Measurements from ENCODE around the gene CTNNA3.

The CTNNA3 gene

DNA sequence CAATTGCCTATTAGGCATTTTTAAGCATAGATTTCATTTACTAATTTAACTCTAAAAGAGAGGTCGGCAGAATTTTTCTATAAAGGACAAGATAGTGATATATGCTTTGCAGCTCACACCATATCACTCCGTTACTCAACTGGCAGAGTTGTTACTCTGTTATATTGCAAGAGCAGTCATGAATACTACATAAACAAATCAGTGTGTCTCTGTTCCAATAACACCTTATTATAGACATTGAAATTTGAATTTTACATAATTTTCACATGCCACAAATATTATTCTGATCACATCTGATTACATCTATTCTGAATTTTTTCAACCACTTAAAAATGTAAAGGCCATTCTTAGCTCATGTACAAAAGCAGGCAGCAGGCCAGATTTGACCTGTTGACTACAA, 1624.1 kb downstream of the CTNNA3 start:
- no peak for DNase-seq (ENCODE audit: low read depth)

DNA sequence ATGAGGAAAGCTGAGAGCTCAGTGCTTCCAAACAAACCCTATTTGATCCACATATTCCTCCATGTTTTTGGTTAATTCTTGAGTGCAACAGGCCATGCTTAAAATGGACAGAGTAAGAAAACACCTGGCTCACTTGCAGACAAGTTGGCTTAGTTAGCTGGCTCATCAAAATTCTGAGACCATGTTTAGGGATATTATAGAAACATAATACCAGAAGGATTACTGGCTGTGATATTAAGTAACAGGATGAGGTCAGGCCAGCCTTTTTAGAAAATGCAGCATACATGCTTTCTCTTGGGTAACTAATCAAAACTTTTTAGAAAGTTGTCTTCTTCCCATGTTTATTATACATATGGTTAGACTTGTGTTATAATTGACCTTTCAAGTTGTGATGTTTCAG, 1637.4 kb downstream of the CTNNA3 start:
- no peak for DNase-seq (ENCODE audit: low read depth)

DNA sequence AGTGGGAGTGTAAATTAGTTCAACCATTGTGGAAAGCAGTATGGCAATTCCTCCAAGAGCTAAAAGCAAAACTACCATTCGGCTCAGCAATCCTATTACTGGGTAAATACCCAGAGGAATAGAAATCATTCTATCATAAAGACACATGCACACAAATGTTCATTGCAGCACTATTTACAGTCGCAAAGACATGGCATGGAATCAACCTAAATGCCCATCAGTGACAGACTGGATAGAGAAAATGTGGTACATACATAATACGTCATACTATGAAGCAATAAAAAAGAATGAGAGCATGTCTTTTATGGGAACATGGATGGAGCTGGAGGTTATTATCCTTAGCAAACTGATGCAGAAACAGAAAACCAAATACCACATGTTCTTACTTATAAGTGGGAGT, 1646.7 kb downstream of the CTNNA3 start:
- DNase-seq (ENCODE audit: low read depth): no peak

DNA sequence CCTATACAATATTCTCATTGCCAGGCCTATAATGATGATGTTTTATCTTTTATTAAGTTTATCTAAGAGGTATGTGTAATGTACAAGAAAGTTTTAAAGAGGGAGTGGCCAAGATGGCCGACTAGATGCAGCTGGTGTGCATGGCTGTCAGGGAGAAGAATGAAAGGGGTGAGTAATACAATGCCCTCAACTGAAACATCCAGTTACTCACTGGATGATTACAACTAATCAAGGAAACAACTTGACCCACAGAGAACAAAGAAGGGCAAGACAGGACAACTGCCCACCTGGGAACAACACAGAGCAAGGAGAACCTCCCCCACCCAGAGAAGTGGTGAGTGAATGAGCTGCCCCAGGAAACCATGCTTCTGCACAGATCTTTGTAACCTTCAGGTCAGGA, 1650.1 kb downstream of the CTNNA3 start:
- DNase-seq (ENCODE audit: low read depth): no peak

DNA sequence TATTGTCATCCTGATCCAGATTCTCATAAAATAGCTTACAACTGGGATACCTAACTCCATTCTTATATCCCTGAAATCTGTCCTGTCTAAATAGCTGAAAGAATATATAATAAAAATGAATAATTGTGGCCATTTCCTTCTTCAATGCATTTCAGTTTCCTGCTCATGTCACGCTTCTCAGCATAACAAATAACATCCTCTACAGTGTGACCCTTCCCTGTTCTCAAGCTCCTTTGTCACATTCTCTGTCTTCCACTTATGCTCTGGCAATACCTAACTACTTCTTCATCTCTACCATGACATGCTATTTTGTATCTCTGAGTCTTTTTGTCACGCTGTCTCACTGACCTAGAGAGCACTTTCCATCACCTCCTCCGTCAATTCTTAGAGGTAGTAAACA, 1654.2 kb downstream of the CTNNA3 start:
- no peak for DNase-seq (ENCODE audit: low read depth)

DNA sequence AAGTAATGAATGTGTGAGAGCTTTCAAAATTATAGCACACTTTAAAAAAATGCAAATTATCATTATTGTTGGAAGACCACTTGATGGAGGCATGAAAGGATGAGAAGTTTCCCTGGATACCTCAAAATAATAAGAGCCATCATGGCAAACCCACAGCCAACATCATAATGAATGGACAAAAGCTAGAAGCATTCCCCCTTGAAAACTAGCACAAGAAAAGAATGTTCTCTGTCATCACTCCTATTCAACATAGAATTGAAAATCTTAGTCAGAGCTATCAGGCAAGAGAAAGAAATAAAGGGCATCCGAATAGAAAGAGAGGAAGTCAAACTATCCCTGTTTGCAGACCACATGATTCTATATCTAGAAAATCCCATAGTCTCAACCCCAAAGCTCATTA, 1657.4 kb downstream of the CTNNA3 start:
- no peak for DNase-seq (ENCODE audit: low read depth)

DNA sequence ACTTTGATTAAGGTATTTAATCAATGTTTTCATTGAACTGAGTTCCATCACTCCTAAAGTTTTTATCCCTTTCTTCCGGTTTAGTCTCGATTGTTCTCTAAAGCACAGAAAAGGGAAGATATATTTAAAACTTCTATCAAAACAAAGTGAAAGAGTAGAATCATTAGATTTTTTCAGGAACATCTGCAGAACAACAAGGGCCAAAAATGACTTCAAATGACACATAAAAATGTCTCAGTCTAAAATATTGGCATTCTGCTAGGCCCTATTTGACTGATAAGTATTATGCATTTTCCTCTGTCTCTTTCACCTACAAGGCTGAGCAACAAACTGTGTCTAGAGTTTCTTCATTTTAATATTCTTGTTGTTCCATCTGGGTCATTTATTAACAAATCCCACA, 1669.7 kb downstream of the CTNNA3 start:
- DNase-seq (ENCODE audit: low read depth): no peak

DNA sequence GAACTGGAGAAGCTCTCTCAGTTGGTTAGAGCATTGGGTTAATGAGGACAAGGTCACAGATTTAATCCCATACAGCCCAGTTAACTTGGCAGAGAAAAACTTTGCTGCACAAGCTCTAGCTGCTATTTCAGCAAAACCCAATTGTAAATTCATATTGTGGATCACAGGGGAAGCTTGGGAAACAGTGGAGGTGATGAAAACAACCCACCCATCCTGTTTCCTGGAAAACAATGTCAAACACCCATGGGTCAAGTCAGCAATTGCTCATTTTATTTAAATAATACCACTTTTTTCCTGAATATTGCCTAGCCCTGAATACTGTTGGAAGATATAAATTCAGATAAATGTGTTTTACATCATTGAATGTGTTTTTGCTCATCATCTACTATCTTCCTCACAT, 1670.8 kb downstream of the CTNNA3 start:
- DNase-seq (ENCODE audit: low read depth): no peak

DNA sequence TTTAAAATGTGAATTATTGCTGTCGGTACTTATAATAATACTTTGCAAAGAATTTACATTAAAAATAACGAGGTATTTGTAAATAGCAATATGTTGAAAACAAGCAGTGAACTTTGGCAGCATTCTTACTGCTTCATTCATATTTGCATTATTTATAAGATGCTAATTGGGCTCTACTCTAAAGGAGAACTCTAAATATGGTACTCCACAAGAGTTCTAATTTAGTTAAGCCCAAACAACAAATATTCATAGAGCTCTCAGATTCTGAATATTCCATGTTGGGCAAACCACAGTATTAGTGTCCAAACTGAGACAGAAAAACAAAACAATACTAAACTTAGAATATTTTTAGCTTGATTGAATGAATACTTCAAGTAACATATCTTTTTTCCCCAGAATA, 1674.6 kb downstream of the CTNNA3 start:
- no peak for DNase-seq (ENCODE audit: low read depth)

DNA sequence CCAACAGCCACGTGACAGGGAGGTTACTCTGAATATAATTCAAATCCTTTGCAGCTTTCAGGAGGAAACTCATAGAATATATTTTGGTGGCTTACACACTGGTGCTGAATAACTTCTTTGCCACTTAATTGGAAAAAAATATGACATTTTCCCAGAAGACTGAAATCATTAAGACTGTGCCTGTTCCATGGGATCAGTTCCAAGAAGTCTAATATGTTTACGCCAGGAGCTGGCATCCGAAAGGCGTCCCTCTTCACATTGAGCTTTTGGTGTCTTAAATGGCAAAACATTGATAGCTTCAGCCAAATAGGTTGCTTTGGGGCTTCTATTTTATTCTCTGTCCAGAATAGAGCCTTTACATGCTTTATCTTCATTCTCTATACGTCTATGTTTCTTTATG, 1687.8 kb downstream of the CTNNA3 start:
- no peak for DNase-seq (ENCODE audit: low read depth)

DNA sequence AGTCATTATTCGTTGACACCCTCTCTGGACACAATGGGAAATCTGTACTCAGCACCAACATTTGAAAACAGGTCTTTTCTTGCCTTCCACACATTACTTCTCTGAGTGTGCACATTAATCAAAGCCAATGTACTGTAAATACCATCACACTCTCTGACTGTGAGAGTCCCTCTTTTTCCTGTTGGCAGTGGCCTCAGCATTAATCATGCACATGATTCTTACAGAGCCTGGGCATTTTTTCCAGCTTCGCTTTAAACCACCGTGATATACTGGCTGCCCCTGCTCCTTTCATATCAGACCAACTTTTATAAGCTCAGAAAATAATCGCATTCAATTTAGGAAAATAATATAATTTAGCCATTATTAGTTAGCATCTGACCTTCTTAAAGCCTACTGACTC, 1689.6 kb downstream of the CTNNA3 start:
- no peak for DNase-seq (ENCODE audit: low read depth)

DNA sequence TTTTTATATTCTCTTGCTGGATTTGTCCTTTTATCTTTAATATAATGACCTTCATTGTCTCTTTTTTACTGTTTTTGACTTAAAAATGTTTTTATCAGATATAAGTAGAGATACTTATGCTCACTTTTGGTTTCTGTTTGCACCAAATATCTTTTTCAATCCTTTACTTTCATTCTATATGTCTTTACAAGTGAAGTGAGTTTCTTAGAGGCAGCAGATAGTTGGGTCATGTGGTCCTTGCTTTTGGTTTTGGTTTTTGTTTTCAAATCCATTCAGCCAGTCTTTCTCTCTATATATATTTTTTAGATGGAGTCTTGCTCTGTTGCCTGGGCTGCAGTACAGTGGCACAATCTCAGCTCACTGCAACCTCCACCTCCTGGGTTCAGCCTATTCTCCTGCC, 1702.5 kb downstream of the CTNNA3 start:
- DNase-seq (ENCODE audit: low read depth): no peak

DNA sequence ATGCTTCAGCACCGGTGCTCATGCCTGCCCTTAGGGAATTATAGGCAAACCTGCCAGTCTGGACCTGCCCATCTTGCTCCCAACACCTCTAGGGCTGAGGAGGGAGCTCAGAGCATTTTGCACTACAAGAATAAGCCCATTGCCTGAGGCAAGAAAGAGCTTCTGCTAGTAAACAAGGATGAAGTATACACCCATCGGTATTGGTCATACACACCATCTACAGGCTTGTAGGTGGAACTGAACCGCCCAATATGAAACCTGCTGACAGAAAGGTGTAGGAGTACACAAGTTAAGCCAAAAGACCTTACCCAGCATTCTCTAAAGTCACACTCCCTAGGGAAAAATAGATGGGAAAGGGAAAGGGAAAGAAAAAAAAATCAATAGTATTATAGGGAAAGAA, 1727.1 kb downstream of the CTNNA3 start:
- DNase-seq (ENCODE audit: low read depth): no peak

DNA sequence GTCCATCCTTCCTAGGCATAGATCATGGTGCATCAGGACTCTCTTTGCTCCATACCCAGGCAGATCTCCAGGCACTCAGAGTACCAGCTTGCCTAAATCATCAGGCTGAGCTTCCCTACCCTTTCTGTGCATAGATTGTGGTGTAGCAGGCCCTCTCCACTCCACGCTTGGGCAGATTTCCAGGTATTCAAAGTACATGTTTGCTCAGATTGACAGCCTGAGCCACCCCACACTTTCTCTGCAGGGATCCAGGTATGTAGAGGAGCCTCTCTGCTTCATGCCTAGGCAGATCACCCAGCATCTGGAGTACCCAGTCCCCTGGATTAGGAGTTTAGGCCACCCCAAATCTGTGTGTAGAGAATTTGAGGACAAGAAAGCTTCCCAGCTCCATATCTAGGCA, 1727.6 kb downstream of the CTNNA3 start:
- no peak for DNase-seq (ENCODE audit: low read depth)

DNA sequence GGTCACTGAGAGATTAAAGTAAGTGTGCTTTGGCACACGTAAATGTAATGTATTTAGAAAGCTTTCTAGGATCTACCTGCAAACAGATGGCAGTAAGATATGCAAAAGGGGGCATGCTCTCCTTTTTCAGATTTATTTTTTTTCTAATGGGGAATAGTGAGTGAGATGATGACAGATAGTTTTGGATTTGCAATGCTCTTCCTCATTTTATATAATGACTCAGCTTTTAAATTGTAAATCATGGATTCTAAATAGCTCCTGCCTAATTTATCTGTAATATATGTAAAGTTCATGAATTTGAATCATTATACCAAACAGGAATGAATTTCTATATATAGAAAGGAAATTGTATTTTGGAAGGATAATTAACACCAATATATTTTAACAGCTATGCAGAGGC, 1731.8 kb downstream of the CTNNA3 start:
- DNase-seq (ENCODE audit: low read depth): no peak

DNA sequence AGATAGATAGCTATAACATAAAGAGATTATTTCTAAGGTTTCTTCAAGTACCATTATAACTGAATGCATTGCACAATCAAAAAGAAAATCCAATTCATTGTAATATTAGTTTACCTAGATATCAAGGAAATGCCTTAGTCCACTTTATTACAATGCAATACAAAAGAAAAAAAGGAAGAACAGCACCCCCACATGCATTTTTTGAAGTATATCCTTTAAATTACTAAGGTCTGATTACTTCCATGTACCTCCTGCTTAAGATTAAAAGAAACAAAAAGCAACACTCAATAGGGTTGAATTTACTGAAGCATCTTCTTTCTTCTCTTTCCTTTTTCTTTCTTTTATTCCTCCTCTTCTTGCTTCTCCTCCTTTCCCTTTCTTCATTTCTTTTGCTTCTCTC, 1743.9 kb downstream of the CTNNA3 start:
- no peak for DNase-seq (ENCODE audit: low read depth)

DNA sequence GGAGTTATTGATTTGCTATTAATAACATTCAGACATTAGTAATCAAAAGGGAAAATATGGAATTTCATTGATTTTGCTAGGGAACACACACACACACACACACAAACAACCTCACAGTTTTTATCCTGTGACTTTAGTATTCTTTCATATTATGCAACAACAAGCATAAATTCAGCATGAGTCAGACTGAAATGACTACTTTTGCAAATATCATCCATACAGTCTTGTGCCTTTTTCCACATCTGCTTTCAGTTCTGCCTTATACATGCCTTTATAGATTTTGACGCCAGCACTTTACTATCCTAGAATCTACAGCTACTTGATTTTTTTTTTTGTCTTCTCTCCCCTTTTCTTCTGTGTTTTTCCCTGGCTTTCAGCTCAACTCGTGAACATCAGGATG, 1745.9 kb downstream of the CTNNA3 start:
- DNase-seq (ENCODE audit: low read depth): no peak

DNA sequence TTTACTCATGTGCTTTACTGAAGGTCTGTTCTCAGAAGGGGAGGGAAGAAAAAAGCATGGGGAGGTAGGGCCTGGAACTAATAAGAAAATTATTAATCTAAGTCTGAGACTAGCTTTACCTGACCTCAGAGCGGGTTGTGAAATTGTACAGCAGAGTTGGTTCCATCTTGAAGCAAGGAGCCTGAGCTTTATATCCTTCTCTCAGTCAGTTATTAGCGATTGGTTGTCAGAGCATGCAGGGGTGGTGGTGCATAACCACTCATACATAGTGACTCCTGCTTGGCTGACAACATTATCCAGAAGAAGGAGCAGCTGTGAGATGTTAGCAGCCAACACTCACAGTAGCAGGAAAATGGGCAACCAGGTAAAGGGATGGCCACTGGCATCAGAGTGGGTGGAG, 1746.5 kb downstream of the CTNNA3 start:
- DNase-seq (ENCODE audit: low read depth): no peak

DNA sequence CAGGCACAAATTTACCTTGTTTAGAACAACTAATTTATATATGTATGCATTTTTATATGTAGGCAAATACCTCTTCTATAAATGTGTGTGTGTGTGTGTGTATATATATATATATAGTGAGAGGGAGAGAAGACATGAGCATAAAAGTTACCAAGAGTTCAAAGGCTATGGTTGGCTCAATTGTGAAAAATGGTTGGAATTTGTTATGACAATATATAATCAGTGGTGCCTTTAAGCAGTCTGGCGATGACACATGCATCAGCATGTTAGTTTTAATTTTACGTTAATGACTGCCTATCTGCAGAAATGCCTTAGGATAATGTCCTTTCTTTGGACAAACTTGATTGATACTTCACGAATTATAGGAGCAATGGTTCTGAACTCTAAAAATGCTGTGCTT, 1750.9 kb downstream of the CTNNA3 start:
- DNase-seq (ENCODE audit: low read depth): no peak

DNA sequence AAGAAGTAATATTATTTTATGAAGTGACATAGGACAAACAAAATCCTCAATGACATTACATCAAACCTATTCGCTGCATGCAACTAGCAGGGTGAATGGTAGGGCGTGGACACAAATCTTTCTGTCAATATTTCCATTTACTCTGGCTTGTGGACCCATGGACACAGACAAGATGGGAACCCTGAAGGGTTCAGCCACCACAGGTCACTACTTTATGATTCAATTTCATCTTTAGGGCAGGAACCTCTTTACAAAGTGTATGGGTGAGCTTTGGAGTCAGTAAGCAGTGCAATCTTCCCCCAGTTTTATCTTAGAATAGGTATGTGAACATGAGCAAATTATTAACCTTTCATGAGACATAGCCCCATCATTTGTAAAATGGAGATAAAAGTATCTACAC, 1752.5 kb downstream of the CTNNA3 start:
- no peak for DNase-seq (ENCODE audit: low read depth)

DNA sequence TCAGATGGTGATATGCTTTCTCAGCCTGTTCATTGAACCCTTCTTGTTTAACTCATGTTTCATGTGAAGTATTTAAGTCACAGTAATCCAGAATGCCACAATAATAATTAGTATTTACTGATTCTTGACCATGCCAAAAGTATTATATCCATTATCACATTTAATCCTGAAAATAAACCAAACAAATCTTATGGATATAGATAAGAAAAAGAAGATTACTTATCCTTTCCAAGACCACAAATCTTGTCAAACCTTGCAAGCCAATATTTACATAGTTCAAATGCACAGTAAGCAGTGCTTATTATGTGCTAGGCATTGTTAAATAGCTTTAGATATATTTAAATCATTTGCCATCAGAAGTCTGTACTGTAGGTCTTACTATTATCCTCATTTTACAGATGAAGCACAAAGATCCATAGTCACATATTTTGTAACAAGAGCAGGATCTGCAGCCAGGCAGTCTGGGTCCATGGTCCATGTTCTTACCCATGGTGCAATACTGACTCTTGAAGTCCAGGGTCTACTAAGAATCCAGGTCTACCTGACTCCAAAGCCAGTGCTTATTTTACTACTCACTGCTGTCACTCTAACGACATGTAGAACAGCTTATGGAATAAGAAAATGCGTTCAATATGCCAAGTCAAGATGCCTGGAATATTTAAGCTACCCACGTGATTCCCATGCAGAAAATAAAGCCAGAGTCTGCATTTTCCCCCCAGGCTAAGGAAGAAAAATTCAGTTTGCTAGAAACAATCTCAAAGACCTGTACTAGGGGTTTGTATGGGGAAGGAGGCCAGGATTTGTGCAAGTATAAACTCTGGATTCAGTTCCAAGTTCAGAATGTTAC, 1755.0 kb downstream of the CTNNA3 start:
- DNase-seq (ENCODE audit: low read depth): no peak

DNA sequence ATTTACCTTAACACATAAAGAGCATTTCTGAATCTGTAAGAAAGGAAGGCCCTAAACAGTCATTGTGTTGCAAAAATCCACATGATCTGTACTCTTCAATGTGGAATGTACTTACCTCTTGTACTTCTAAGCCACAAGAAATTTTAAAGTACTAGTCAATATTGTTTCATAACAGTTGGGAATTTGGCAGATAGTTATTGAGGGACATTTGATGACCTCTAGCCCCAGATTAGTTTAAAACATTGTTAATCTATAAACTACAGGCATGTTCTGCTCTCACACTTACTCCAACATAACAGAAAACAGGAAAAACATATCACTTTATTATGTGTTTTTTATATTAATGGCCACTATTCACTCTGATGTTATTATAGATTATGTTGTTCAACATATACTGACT, 1755.9 kb downstream of the CTNNA3 start:
- DNase-seq (ENCODE audit: low read depth): no peak

DNA sequence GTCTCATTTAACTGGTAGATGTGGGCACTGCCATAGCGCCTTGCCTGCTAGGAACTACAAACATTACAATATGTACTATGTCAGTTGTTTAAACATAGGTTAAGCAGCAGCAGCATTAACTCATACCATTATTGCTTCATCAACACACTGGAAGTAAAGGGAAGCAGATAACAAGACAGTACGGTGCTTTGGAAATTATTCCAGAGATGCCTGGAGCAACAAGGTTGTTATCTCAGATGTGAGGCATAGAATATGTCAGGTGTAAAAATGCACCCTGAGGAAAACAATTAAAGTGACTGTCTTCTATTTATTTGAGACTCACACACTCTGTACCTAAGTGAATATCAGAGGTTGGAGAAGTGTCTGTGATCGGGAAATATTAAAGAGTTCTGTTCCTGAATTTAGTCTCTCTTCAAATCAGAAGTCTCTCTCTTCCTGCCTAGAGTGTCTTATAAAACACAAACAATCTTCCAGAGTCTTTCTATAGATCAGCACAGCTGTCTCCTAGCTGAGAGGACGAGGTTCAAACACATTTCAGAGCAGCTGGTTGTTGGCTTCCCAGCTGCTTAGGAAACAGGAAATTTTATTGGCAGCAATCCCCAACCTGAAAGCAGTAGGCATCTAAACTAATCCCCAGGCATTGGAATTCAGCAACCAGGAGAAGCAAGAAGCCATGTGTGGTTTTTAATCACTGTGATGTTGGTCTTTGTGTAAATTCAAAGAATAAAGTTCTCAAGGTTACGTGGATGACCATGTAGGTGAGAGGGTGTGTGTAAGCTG, 1764.5 kb downstream of the CTNNA3 start:
- no peak for DNase-seq (ENCODE audit: low read depth)
